IMR-90 (cell line): Measurements from ENCODE around the gene NKAIN2. TPM values are rescaled to one million over a fixed set of nuclear protein-coding genes. Genes with fewer than 3 reads are reported as not detected.

ENCODE experiments used
- ATAC-seq: fragments of 200-7000 bp; cut with Tn5 transposase; 2 replicates; pipeline ENCODE4 v1.9.1; 2020; ENCODE audit warnings: low read depth, mild to moderate bottlenecking, moderate library complexity
- BruUV-seq: library from RNA; stranded (reverse); fragments of 400-500 nt; replicated peaks from 2 replicates; lab custom pipeline; 2021; lab: Mats Ljungman, UMichigan
- CTCF ChIA-PET: fragments of 300-600 bp; formaldehyde crosslinking; extraction: SDS; loops from one replicate; lab custom pipeline; 2021; ENCODE audit warnings: antibody characterized with exemption; lab: Yijun Ruan, JAX
- POLR2A ChIA-PET: fragments of 300-600 bp; sonication (Branson Sonifier 250); formaldehyde crosslinking; loops from one replicate; lab custom pipeline; 2022; ENCODE audit warnings: antibody characterized with exemption; ENCODE audit not compliant: unreplicated experiment; lab: Charles Lee
- DNase-seq: peaks from one replicate; pipeline ENCODE4 v3.0.0; 2013
- H2AFZ ChIP-seq: replicated peaks from 2 replicates; pipeline ENCODE3; 2013; ENCODE audit warnings: low read length, mild to moderate bottlenecking; ENCODE audit not compliant: poor library complexity
- H2AK5ac ChIP-seq: 2 replicates; pipeline ENCODE4 v1.6.1; 2013; ENCODE audit warnings: low read depth, low read length, inconsistent platforms
- H2AK9ac ChIP-seq: replicated peaks from 2 replicates; pipeline ENCODE3; 2013; ENCODE audit warnings: mild to moderate bottlenecking, low read depth, low read length, moderate library complexity; ENCODE audit not compliant: poor library complexity
- H2BK120ac ChIP-seq: 2 replicates; pipeline ENCODE4 v1.6.1; 2013; ENCODE audit warnings: low read depth, low read length, inconsistent platforms
- H2BK15ac ChIP-seq: 3 replicates; pipeline ENCODE4 v1.6.1; 2013; ENCODE audit warnings: low read depth, low read length, inconsistent platforms
- H2BK20ac ChIP-seq: 2 replicates; pipeline ENCODE4 v1.6.1; 2013; ENCODE audit warnings: low read depth, mild to moderate bottlenecking, inconsistent platforms, low read length, moderate library complexity
- H2BK5ac ChIP-seq: 2 replicates; pipeline ENCODE4 v1.6.1; 2013; ENCODE audit warnings: mild to moderate bottlenecking, low read depth, low read length, inconsistent platforms; ENCODE audit not compliant: poor library complexity, severe bottlenecking
- H3K14ac ChIP-seq: replicated peaks from 2 replicates; pipeline ENCODE4 v1.6.1; 2013; ENCODE audit warnings: low read depth, low read length, inconsistent platforms
- H3K18ac ChIP-seq: 2 replicates; pipeline ENCODE4 v1.6.1; 2013; ENCODE audit warnings: low read depth, low read length, control low read depth
- H3K23ac ChIP-seq: 2 replicates; pipeline ENCODE4 v1.6.1; 2013; ENCODE audit warnings: low read depth, low read length, inconsistent platforms
- H3K27ac ChIP-seq: 2 replicates; pipeline ENCODE4 v1.5.1; 2013; ENCODE audit warnings: mild to moderate bottlenecking, control low read depth, low read length; ENCODE audit not compliant: insufficient read depth
- H3K27me3 ChIP-seq: 2 replicates; pipeline ENCODE4 v1.6.1; 2013; ENCODE audit warnings: low read length; ENCODE audit not compliant: control insufficient read depth, insufficient read depth
- H3K36me3 ChIP-seq: 2 replicates; pipeline ENCODE4 v1.6.1; 2013; ENCODE audit warnings: low read length, mixed read lengths; ENCODE audit not compliant: control insufficient read depth, insufficient read depth
- H3K4ac ChIP-seq: 2 replicates; pipeline ENCODE4 v1.6.1; 2013; ENCODE audit warnings: low read depth, low read length, inconsistent platforms
- H3K4me1 ChIP-seq: 2 replicates; pipeline ENCODE4 v1.6.1; 2013; ENCODE audit warnings: low read length, mixed read lengths; ENCODE audit not compliant: control insufficient read depth, insufficient read depth
- H3K4me2 ChIP-seq: 2 replicates; pipeline ENCODE4 v1.6.1; 2013; ENCODE audit warnings: low read depth, mild to moderate bottlenecking, control low read depth, low read length, moderate library complexity
- H3K4me3 ChIP-seq: 2 replicates; pipeline ENCODE4 v1.5.1; 2013; ENCODE audit warnings: low read depth, mild to moderate bottlenecking, control low read depth, low read length, moderate library complexity; ENCODE audit not compliant: insufficient read depth
- H3K56ac ChIP-seq: 2 replicates; pipeline ENCODE4 v1.6.1; 2013; ENCODE audit warnings: low read length, inconsistent platforms; ENCODE audit not compliant: insufficient read depth; ENCODE audit errors: extremely low read depth
- H3K79me1 ChIP-seq, 2 experiments: 2 replicates each; pipeline ENCODE4 v1.6.1; 2013; ENCODE audit warnings: low read length in 2 of 2, inconsistent platforms in 1 of 2, low read depth in 1 of 2
- H3K9ac ChIP-seq: 2 replicates; pipeline ENCODE4 v1.6.1; 2013; ENCODE audit warnings: low read depth, low read length, control low read depth
- H3K9me1 ChIP-seq: 2 replicates; pipeline ENCODE4 v1.6.1; 2013; ENCODE audit warnings: low read length, inconsistent platforms; ENCODE audit not compliant: insufficient read depth
- H3K9me3 ChIP-seq: 2 replicates; pipeline ENCODE4 v1.6.1; 2013; ENCODE audit warnings: low read length; ENCODE audit not compliant: control insufficient read depth, insufficient read depth
- H4K20me1 ChIP-seq: 2 replicates; pipeline ENCODE4 v1.6.1; 2013; ENCODE audit warnings: low read length, inconsistent platforms; ENCODE audit not compliant: insufficient read depth
- H4K5ac ChIP-seq: 2 replicates; pipeline ENCODE4 v1.6.1; 2013; ENCODE audit warnings: mild to moderate bottlenecking, low read depth, low read length, control low read depth
- H4K8ac ChIP-seq, 2 experiments: 2 replicates each; pipeline ENCODE4 v1.6.1; 2013; ENCODE audit warnings: low read depth in 2 of 2, low read length in 2 of 2, control low read depth in 1 of 2, inconsistent platforms in 1 of 2
- H4K91ac ChIP-seq: 2 replicates; pipeline ENCODE4 v1.6.1; 2013; ENCODE audit warnings: low read depth, low read length, inconsistent platforms; ENCODE audit not compliant: insufficient read depth
- BHLHE40 ChIP-seq: fragments of 150-350 bp; IDR thresholded peaks from 2 replicates; pipeline ENCODE4 v1.6.1; 2016; ENCODE audit warnings: mild to moderate bottlenecking, low read depth, low read length
- CEBPB ChIP-seq: IDR thresholded peaks from 2 replicates; pipeline ENCODE4 v1.6.1; 2012; ENCODE audit warnings: low read depth, low read length, improper control_type of control experiment
- CHD1 ChIP-seq: IDR thresholded peaks from 2 replicates; pipeline ENCODE4 v1.6.1; 2012; ENCODE audit warnings: low read depth, low read length, improper control_type of control experiment
- CTCF ChIP-seq: conservative IDR thresholded peaks from 2 replicates; pipeline ENCODE4 v1.5.1; 2012; ENCODE audit warnings: mild to moderate bottlenecking, low read depth, low read length, improper control_type of control experiment
- ELK1 ChIP-seq: fragments of 150-350 bp; IDR thresholded peaks from 2 replicates; pipeline ENCODE4 v1.6.1; 2016; ENCODE audit warnings: low read depth, mild to moderate bottlenecking, low read length, moderate library complexity, borderline replicate concordance
- FOS ChIP-seq: fragments of 150-350 bp; IDR thresholded peaks from 2 replicates; pipeline ENCODE4 v1.6.1; 2016; ENCODE audit warnings: low read depth, low read length
- MAFK ChIP-seq: IDR thresholded peaks from 2 replicates; pipeline ENCODE4 v1.6.1; 2012; ENCODE audit warnings: low read depth, low read length, improper control_type of control experiment
- MAZ ChIP-seq: IDR thresholded peaks from 2 replicates; pipeline ENCODE4 v1.6.1; 2012; ENCODE audit warnings: low read depth, mild to moderate bottlenecking, low read length, improper control_type of control experiment, moderate library complexity, borderline replicate concordance
- MXI1 ChIP-seq: IDR thresholded peaks from 2 replicates; pipeline ENCODE4 v1.6.1; 2012; ENCODE audit warnings: low read depth, mild to moderate bottlenecking, low read length, moderate library complexity, borderline replicate concordance
- NFE2L2 ChIP-seq: fragments of 150-350 bp; IDR thresholded peaks from 2 replicates; pipeline ENCODE4 v1.6.1; 2016; ENCODE audit warnings: low read depth, mild to moderate bottlenecking, low read length
- POLR2A ChIP-seq: IDR thresholded peaks from 2 replicates; pipeline ENCODE4 v1.6.1; 2012; ENCODE audit warnings: mild to moderate bottlenecking, low read depth, low read length
- RAD21 ChIP-seq: IDR thresholded peaks from 2 replicates; pipeline ENCODE4 v1.6.1; 2012; ENCODE audit warnings: low read length, improper control_type of control experiment
- RCOR1 ChIP-seq: IDR thresholded peaks from 2 replicates; pipeline ENCODE4 v1.6.1; 2012; ENCODE audit warnings: mild to moderate bottlenecking, low read length, improper control_type of control experiment; ENCODE audit not compliant: insufficient replicate concordance
- RFX5 ChIP-seq: IDR thresholded peaks from 2 replicates; pipeline ENCODE4 v1.8.0; 2012; ENCODE audit warnings: low read depth, mild to moderate bottlenecking, low read length, moderate library complexity
- SMC3 ChIP-seq: fragments of 150-350 bp; IDR thresholded peaks from 2 replicates; pipeline ENCODE4 v1.6.1; 2016; ENCODE audit warnings: low read depth, mild to moderate bottlenecking, antibody characterized with exemption, low read length, moderate library complexity
- USF2 ChIP-seq: fragments of 150-350 bp; IDR thresholded peaks from 2 replicates; pipeline ENCODE4 v1.6.1; 2017; ENCODE audit warnings: mild to moderate bottlenecking, antibody characterized with exemption, low read length, low read depth
- WGBS, 2 experiments: methylation state at CpG; one replicate each; pipeline versions ENCODE4 v1.1.5 to v1.1.7; 2013; ENCODE audit warnings: missing lambda C conversion rate in 2 of 2; ENCODE audit not compliant: insufficient read length in 1 of 2; ENCODE audit errors: extremely low coverage in 2 of 2; 5-methylcytosine and 5-hydroxymethylcytosine counted together
- dilution Hi-C: fragments of 300-500 bp; cut with HindIII; formaldehyde crosslinking; loops from one replicate; pipeline ENCODE4 v1.14.3; 2018; ENCODE audit warnings: low sequenced_read_pairs; ENCODE audit not compliant: unreplicated experiment
- in situ Hi-C: fragments of 300-500 bp; cut with MboI; formaldehyde crosslinking; loops from 3 replicates; pipeline ENCODE4 v1.14.3; 2019; ENCODE audit warnings: low sequenced_read_pairs, inconsistent platforms, mixed read lengths
- intact Hi-C: fragments of 100-400 bp; cut with micrococcal nuclease; formaldehyde crosslinking; loops from 2 replicates; pipeline ENCODE4 v1.10.0; 2022
- polyA plus RNA-seq, 3 experiments: library from polyadenylated mRNA; depleted of rRNA; stranded (reverse); fragments of >200 nt; gene quantifications; 2 replicates each; pipeline ENCODE4 v1.2.3, GENCODE V29; 2012; ENCODE audit warnings: low replicate concordance in 1 of 3
- total RNA-seq: library from RNA; depleted of rRNA; stranded (reverse); fragments of >200 nt; gene quantifications from 2 replicates; pipeline ENCODE4 v1.2.3, GENCODE V29; 2012

NKAIN2 gene
- total and polyA plus RNA-seq, 2 of the 4 experiments (the other 2 are of a cell fraction): not detected

GRCh38 chr6:124520514-124520913 lies 716.8 kb downstream of the NKAIN2 start:
- Histone ChIP-seq H3K79me1 (no peaks in the 10 kb centered on the region), H4K8ac (no peak overlapping the region), H3K14ac (no peak overlapping the region), H2AFZ (no peak overlapping the region), H2BK15ac (no peak overlapping the region), H3K9me1 (no peaks in the 10 kb centered on the region), H3K4me3 (no peak overlapping the region), H4K5ac (no peak overlapping the region), H2AK9ac (no peak overlapping the region), H3K4ac (no peak overlapping the region), H3K36me3 (no peaks in the 10 kb centered on the region), H3K9me3 (no peaks in the 10 kb centered on the region), H3K9ac (no peak overlapping the region), H3K4me2 (no peak overlapping the region), H3K56ac (no peak overlapping the region), H2BK20ac (no peak overlapping the region), H3K27me3 (no peaks in the 10 kb centered on the region), H2BK5ac (no peak overlapping the region), H3K23ac (no peak overlapping the region), H4K20me1 (no peaks in the 10 kb centered on the region), H2AK5ac (no peak overlapping the region), H3K4me1 (no peaks in the 10 kb centered on the region), H3K18ac (no peak overlapping the region), H2BK120ac (no peak overlapping the region), H4K91ac (no peak overlapping the region), H3K27ac (no peak overlapping the region)
- dilution Hi-C loops: no loop called here
- ChIA-PET CTCF (no interaction called here), POLR2A (no interaction called here)
- DNase-seq (no peak), ATAC-seq (no peak)
- WGBS, 2 experiments: no CpG with 5 or more reads among the region's 4 CpGs
- BruUV-seq: no TSS peak
- TF ChIP-seq CTCF (no peak), NFE2L2 (no peak), USF2 (no peak), MAZ (no peak), CEBPB (no peak), SMC3 (no peak), CHD1 (no peak), MXI1 (no peak), BHLHE40 (no peak), RAD21 (no peak), RFX5 (no peak), POLR2A (no peak), ELK1 (no peak), RCOR1 (no peak), FOS (no peak), MAFK (no peak)
- intact Hi-C loops: no loop called here
- in situ Hi-C loops: no loop called here
